HG03575 (cell line): ENCODE data around the gene CPEB1.

ENCODE experiments used
- ATAC-seq: cut with Tn5 transposase; IDR thresholded peaks from one replicate; pipeline ENCODE4 v1.9.1; 2021; ENCODE audit not compliant: unreplicated experiment, insufficient number of reproducible peaks, low FRiP score; ENCODE audit errors: extremely low read depth

The CPEB1 gene

GRCh38 chr15:82554351-82554750 is 92.8 kb downstream of the CPEB1 start:
- no peak for ATAC-seq

- ATAC-seq = no peak
Observed at GRCh38 chr15:82553846-82554245, 93.3 kb downstream of the CPEB1 start.

- ATAC-seq = no peak
Observed at GRCh38 chr15:82552861-82553260, 94.3 kb downstream of the CPEB1 start.

- ATAC-seq = no peak
Observed at GRCh38 chr15:82551646-82552247, 95.4 kb downstream of the CPEB1 start.

- ATAC-seq = no peak
Observed at GRCh38 chr15:82549199-82549665, 97.9 kb downstream of the CPEB1 start.

- no peak for ATAC-seq
Observed at GRCh38 chr15:82548700-82549099, 98.5 kb downstream of the CPEB1 start.

GRCh38 chr15:82545478-82545877 is 101.7 kb downstream of the CPEB1 start:
- no peak for ATAC-seq

GRCh38 chr15:82545002-82545401 is 102.2 kb downstream of the CPEB1 start:
- ATAC-seq = no peak

- ATAC-seq = no peak
Observed at GRCh38 chr15:82544431-82544830, 102.7 kb downstream of the CPEB1 start.

GRCh38 chr15:82543160-82543559 is 104.0 kb downstream of the CPEB1 start:
- ATAC-seq = no peak

- no peak for ATAC-seq
Observed at GRCh38 chr15:82540984-82541431, 106.2 kb downstream of the CPEB1 start.

- peak; percentile 54 for ATAC-seq
Observed at GRCh38 chr15:82540055-82540983, 106.8 kb downstream of the CPEB1 start, which contains the start of gene RPS17. TSS of gene RPS17 (minus strand) at chr15:82540457. CDS start at chr15:82540428, 29 bp downstream.

GRCh38 chr15:82539691-82540054 is 107.5 kb downstream of the CPEB1 start:
- no peak for ATAC-seq

GRCh38 chr15:82538961-82539690 is 108.0 kb downstream of the CPEB1 start:
- ATAC-seq = no peak

- ATAC-seq = no peak
Observed at GRCh38 chr15:82537351-82537908, 109.7 kb downstream of the CPEB1 start.

- ATAC-seq = no peak
Observed at GRCh38 chr15:82536409-82537350, 110.5 kb downstream of the CPEB1 start.

GRCh38 chr15:82535566-82536408 is 111.4 kb downstream of the CPEB1 start:
- ATAC-seq = no peak
